NCI-H2107 (cell line): ENCODE measurements around the gene POLR2L.

Source experiments
- DNase-seq: peaks from one replicate; lab custom pipeline; 2025; lab: John Stamatoyannopoulos, UW

Gene POLR2L

GRCh38 chr11:868802-869201 is 26.5 kb upstream of the POLR2L start:
- DNase-seq = no peak

- no peak for DNase-seq
Observed at GRCh38 chr11:868394-868793, 26.1 kb upstream of the POLR2L start.

- DNase-seq = no peak
Observed at GRCh38 chr11:867856-868358, 25.6 kb upstream of the POLR2L start.

- DNase-seq = no peak
Observed at GRCh38 chr11:866481-866880, 24.2 kb upstream of the POLR2L start.

- DNase-seq = no peak
Observed at GRCh38 chr11:865462-866430, 23.4 kb upstream of the POLR2L start.

GRCh38 chr11:864898-865297 is 22.6 kb upstream of the POLR2L start:
- no peak for DNase-seq

- DNase-seq = no peak
Observed at GRCh38 chr11:863910-864827, 21.8 kb upstream of the POLR2L start.

- no peak for DNase-seq
Observed at GRCh38 chr11:863023-863909, 20.9 kb upstream of the POLR2L start.

- no peak for DNase-seq
Observed at GRCh38 chr11:862696-863022, 20.3 kb upstream of the POLR2L start.

- no peak for DNase-seq
Observed at GRCh38 chr11:862081-862661, 19.8 kb upstream of the POLR2L start.

- DNase-seq = peak; percentile 80
Observed at GRCh38 chr11:861105-861479, 18.8 kb upstream of the POLR2L start.

- DNase-seq = no peak
Observed at GRCh38 chr11:860234-861104, 18.1 kb upstream of the POLR2L start.

GRCh38 chr11:859394-860131 is 17.2 kb upstream of the POLR2L start:
- DNase-seq = peak; percentile 73

GRCh38 chr11:858762-859339 is 16.5 kb upstream of the POLR2L start:
- no peak for DNase-seq

GRCh38 chr11:858053-858761 is 15.9 kb upstream of the POLR2L start:
- DNase-seq = no peak

- no peak for DNase-seq
Observed at GRCh38 chr11:856397-856796, 14.1 kb upstream of the POLR2L start.

GRCh38 chr11:855796-856195 is 13.5 kb upstream of the POLR2L start:
- DNase-seq = no peak

GRCh38 chr11:855330-855674 is 13.0 kb upstream of the POLR2L start:
- no peak for DNase-seq
